Stimulated activated CD8-positive, alpha-beta memory T cell treated with anti-CD3 and anti-CD28 coated beads, Interleukin-12 subunit alpha, Interleukin-12 subunit beta, amount 100 ng/mL, for 4 hours (primary cell): Measurements from ENCODE around the gene TEAD1.
A peak's percentile ranks its signal among the peaks of the same experiment; 100 is the strongest.

Experiments
- DNase-seq: peaks from one replicate; pipeline ENCODE4 v3.0.0-alpha.2; 2020; ENCODE audit warnings: low read depth

Gene TEAD1

GRCh38 chr11:12673924-12674570, at the start of gene TEAD1:
Gene TEAD1, plus strand, starts transcription at chr11:12674421.
- peak; percentile 65 for DNase-seq

- no peak for DNase-seq
Observed at GRCh38 chr11:12624595-12624994, 49.6 kb upstream of the TEAD1 start.

GRCh38 chr11:12625438-12626071, 48.7 kb upstream of the TEAD1 start:
- DNase-seq, result no peak

GRCh38 chr11:12626616-12627015, 47.6 kb upstream of the TEAD1 start:
- DNase-seq, result no peak

- no peak for DNase-seq
Observed at GRCh38 chr11:12628314-12628713, 45.9 kb upstream of the TEAD1 start.

- no peak for DNase-seq
Observed at GRCh38 chr11:12629601-12630313, 44.5 kb upstream of the TEAD1 start.

GRCh38 chr11:12631651-12632050, 42.6 kb upstream of the TEAD1 start:
- DNase-seq, result no peak

GRCh38 chr11:12634329-12634728, 39.9 kb upstream of the TEAD1 start:
- no peak for DNase-seq

- DNase-seq, result no peak
Observed at GRCh38 chr11:12636871-12637410, 37.3 kb upstream of the TEAD1 start.

- no peak for DNase-seq
Observed at GRCh38 chr11:12639388-12639787, 34.8 kb upstream of the TEAD1 start.

- no peak for DNase-seq
Observed at GRCh38 chr11:12640355-12640754, 33.9 kb upstream of the TEAD1 start.

GRCh38 chr11:12640926-12641849, 33.0 kb upstream of the TEAD1 start:
- no peak for DNase-seq

GRCh38 chr11:12642040-12642439, 32.2 kb upstream of the TEAD1 start:
- DNase-seq, result no peak

- DNase-seq, result no peak
Observed at GRCh38 chr11:12642806-12643428, 31.3 kb upstream of the TEAD1 start.

- no peak for DNase-seq
Observed at GRCh38 chr11:12646478-12646877, 27.7 kb upstream of the TEAD1 start.

GRCh38 chr11:12653729-12654128, 20.5 kb upstream of the TEAD1 start:
- DNase-seq, result no peak

GRCh38 chr11:12655842-12656241, 18.4 kb upstream of the TEAD1 start:
- DNase-seq, result no peak

GRCh38 chr11:12657336-12657735, 16.9 kb upstream of the TEAD1 start:
- DNase-seq, result no peak

GRCh38 chr11:12657981-12658380, 16.2 kb upstream of the TEAD1 start:
- DNase-seq, result no peak

GRCh38 chr11:12662101-12662689, 12.0 kb upstream of the TEAD1 start:
- no peak for DNase-seq

- DNase-seq, result no peak
Observed at GRCh38 chr11:12664385-12664784, 9.8 kb upstream of the TEAD1 start.
